ENCODE results near the gene TMC7. TPM values are rescaled to one million over a fixed set of nuclear protein-coding genes. Genes with fewer than 3 reads are reported as not detected.

TMC7 gene
- total and polyA plus RNA-seq, 2 of the 13 experiments (the other 11 are each of a cell fraction or from before 2014, with no cell fraction given) = 1.2 to 5.1 TPM

DNA sequence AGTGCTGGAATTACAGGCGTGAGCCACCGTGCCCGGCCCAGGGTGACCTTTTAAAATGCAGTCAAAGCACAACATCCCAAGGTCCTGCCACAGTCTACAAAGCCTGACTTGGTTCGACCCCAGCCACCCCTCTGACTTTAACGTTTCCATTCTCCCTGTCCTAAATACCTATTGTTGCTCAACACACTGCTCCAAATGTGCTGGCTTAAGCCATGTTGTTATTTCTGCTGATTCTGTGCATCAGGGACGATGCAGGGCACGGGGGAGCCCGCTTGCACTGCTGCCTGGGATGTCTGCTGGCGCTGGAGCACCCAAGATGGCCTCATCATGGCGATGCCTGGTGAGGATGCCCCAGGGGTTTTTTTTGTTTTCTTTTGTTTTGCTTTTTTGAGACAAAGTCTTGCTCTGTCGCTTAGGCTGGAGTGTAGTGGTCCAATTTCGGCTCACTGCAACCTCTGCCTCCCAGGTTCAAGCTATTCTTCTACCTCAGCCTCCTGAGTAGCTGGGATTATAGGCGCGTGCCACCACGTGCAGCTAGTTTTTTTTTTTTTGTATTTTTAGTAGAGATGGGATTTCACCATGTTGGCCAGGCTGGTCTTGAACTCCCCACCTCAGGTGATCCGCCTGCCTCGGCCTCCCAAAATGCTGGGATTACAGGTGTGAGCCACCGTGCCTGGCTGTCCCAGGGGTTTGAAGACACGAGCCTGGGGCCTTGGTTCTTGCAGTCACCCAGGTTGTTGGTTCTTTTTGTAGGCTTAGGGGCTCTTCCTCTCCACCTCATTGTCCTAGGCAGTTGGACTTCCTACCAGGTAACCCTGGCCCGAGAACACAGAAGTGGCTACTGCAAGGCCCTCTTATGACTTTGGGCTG lies 22.9 kb downstream of the TMC7 start (continued):
- TF ChIP-seq ZNF646 (CRISPR knock-in tag; IDR thresholded peaks at IDR 0.05) = no peak
- TF ChIP-seq ZKSCAN5 (CRISPR knock-in tag; IDR thresholded peaks at IDR 0.05) = 0 out of 2 replicates have a peak, but pooled peaks have one; percentile 38
- 0 out of 2 replicates have a peak, but pooled peaks have one; percentile 54 for TF ChIP-seq EED (CRISPR knock-in tag; IDR thresholded peaks at IDR 0.05)
- 0 out of 2 replicates have a peak, but pooled peaks have one; percentile 15 for TF ChIP-seq ZSCAN31 (CRISPR knock-in tag; IDR thresholded peaks at IDR 0.05; ENCODE audit: low read depth)
- TF ChIP-seq TCF7 (IDR thresholded peaks at IDR 0.05; ENCODE audit: low read depth) = no peak
- TF ChIP-seq KDM3A (CRISPR knock-in tag; IDR thresholded peaks at IDR 0.05; ENCODE audit: low read depth) = no peak
- TF ChIP-seq, protein P1, sequence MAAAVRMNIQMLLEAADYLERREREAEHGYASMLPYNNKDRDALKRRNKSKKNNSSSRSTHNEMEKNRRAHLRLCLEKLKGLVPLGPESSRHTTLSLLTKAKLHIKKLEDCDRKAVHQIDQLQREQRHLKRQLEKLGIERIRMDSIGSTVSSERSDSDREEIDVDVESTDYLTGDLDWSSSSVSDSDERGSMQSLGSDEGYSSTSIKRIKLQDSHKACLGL (CRISPR knock-in tag; IDR thresholded peaks at IDR 0.05) = no peak
- TF ChIP-seq ZHX1 (CRISPR knock-in tag; IDR thresholded peaks at IDR 0.05; ENCODE audit: low read depth) = no peak
